A673 (cell line): ENCODE data around the gene ENDOU.

Experiments
- CTCF ChIP-seq: fragments of 300-800, 200-600 bp; sonication (generic); conservative IDR thresholded peaks from 2 replicates; pipeline ENCODE4 v1.5.1; 2017; ENCODE audit warnings: low read depth, mild to moderate bottlenecking, antibody characterized with exemption, low read length, moderate library complexity, mixed read lengths
- EZH2 ChIP-seq: fragments of 200-600 bp; sonication (generic); IDR thresholded peaks from 2 replicates; pipeline ENCODE4 v1.6.1; 2017; ENCODE audit warnings: borderline replicate concordance, low read depth, mild to moderate bottlenecking, mixed read lengths, antibody characterized with exemption, low read length; ENCODE audit not compliant: poor library complexity, severe bottlenecking

DNA sequence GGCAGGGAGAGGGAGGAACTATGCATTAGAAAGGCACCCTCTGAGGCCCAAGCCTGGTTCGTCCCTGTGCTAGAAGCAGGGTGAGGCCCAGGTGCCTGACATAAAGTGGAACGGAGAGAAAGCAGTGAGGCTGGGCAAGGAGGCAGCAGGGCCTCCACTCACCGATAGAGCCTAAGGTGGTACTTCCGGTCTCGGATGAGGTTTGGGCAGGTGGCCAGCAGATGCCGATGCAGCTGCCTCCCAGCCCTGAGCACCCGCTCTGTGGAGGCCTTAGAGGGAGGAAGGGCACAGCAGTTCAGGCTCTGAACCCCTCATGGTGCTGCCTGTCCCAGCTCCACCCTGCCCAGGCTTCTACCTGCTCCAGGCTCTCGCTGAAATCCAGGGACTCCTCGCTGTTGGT, 26.3 kb upstream of the ENDOU start:
- no peak for TF ChIP-seq CTCF
- no peak for TF ChIP-seq EZH2
